Measurements from ENCODE around the gene TNFRSF1B. TPM values are rescaled to one million over a fixed set of nuclear protein-coding genes. Genes with fewer than 3 reads are reported as not detected.

TNFRSF1B gene
- total RNA-seq, 1 donor from 2014 or later: 21.1 TPM

GRCh38 chr1:12157366-12158231 is 9.2 kb upstream of the TNFRSF1B start:
- no peak for DNase-seq (ENCODE audit: low read depth, low spot score)

GRCh38 chr1:12158357-12159092 is 8.3 kb upstream of the TNFRSF1B start:
- DNase-seq (ENCODE audit: low read depth, low spot score): no peak

- DNase-seq (ENCODE audit: low read depth, low spot score): no peak
These were observed 7.0 kb upstream of the TNFRSF1B start for GRCh38 chr1:12159816-12160215.

GRCh38 chr1:12161324-12161661 is 5.5 kb upstream of the TNFRSF1B start:
- no peak for DNase-seq (ENCODE audit: low read depth, low spot score)

GRCh38 chr1:12161662-12162458 is 4.9 kb upstream of the TNFRSF1B start:
- DNase-seq (ENCODE audit: low read depth, low spot score): peak; percentile 88

GRCh38 chr1:12162459-12163137 is 4.2 kb upstream of the TNFRSF1B start:
- no peak for DNase-seq (ENCODE audit: low read depth, low spot score)

- DNase-seq (ENCODE audit: low read depth, low spot score): no peak
These were observed 3.6 kb upstream of the TNFRSF1B start for GRCh38 chr1:12163210-12163609.

GRCh38 chr1:12164210-12164609 is 2.6 kb upstream of the TNFRSF1B start:
- DNase-seq (ENCODE audit: low read depth, low spot score): no peak

GRCh38 chr1:12165342-12165741 is 1.4 kb upstream of the TNFRSF1B start:
- DNase-seq (ENCODE audit: low read depth, low spot score): no peak

- no peak for DNase-seq (ENCODE audit: low read depth, low spot score)
These were observed 970 bp downstream of the TNFRSF1B start for GRCh38 chr1:12167493-12168429.

GRCh38 chr1:12168451-12169160 is 1.8 kb downstream of the TNFRSF1B start:
- DNase-seq (ENCODE audit: low read depth, low spot score): no peak

- no peak for DNase-seq (ENCODE audit: low read depth, low spot score)
These were observed 2.8 kb downstream of the TNFRSF1B start for GRCh38 chr1:12169442-12170135.

GRCh38 chr1:12170263-12170671 is 3.5 kb downstream of the TNFRSF1B start:
- DNase-seq (ENCODE audit: low read depth, low spot score): no peak

GRCh38 chr1:12171206-12172041 is 4.6 kb downstream of the TNFRSF1B start:
- no peak for DNase-seq (ENCODE audit: low read depth, low spot score)

GRCh38 chr1:12172042-12172851 is 5.5 kb downstream of the TNFRSF1B start:
- DNase-seq (ENCODE audit: low read depth, low spot score): no peak

- no peak for DNase-seq (ENCODE audit: low read depth, low spot score)
These were observed 6.3 kb downstream of the TNFRSF1B start for GRCh38 chr1:12173041-12173509.

- no peak for DNase-seq (ENCODE audit: low read depth, low spot score)
These were observed 6.9 kb downstream of the TNFRSF1B start for GRCh38 chr1:12173631-12174121.

Measured in pulmonary artery endothelial cell (primary cell).